Chondrocyte (in vitro differentiated cells): ENCODE data around the gene ARHGAP33. TPM values are rescaled to one million over a fixed set of nuclear protein-coding genes. Genes with fewer than 3 reads are reported as not detected.

Experiments used
- DNase-seq: peaks from one replicate; pipeline ENCODE4 v3.0.0; 2021; ENCODE audit warnings: mixed read lengths, low spot score
- H3K27ac Mint-ChIP-seq: one replicate; pipeline ENCODE4 v1.8.0; 2021; ENCODE audit warnings: mild to moderate bottlenecking, moderate library complexity, mixed read lengths; ENCODE audit not compliant: unreplicated experiment
- H3K27me3 Mint-ChIP-seq: 2 replicates; pipeline ENCODE4 v1.8.0; 2021; ENCODE audit warnings: low read depth, mixed read lengths
- H3K36me3 Mint-ChIP-seq: 2 replicates; pipeline ENCODE4 v1.8.0; 2021; ENCODE audit warnings: low read depth, mixed read lengths
- H3K4me1 Mint-ChIP-seq: 2 replicates; pipeline ENCODE4 v1.8.0; 2021; ENCODE audit warnings: low read depth, mild to moderate bottlenecking, mixed read lengths
- H3K4me3 Mint-ChIP-seq: one replicate; pipeline ENCODE4 v1.8.0; 2021; ENCODE audit warnings: mild to moderate bottlenecking, moderate library complexity, mixed read lengths; ENCODE audit not compliant: unreplicated experiment
- H3K9me3 Mint-ChIP-seq: 2 replicates; pipeline ENCODE4 v1.8.0; 2021; ENCODE audit warnings: low read depth, mixed read lengths
- CTCF ChIP-seq: fragments of 200-600 bp; sonication (generic); IDR thresholded peaks from 2 replicates; pipeline ENCODE4 v1.5.0; 2021; ENCODE audit warnings: antibody characterized with exemption, mild to moderate bottlenecking, moderate library complexity
- total RNA-seq: library from RNA; stranded (reverse); gene quantifications from 3 replicates; pipeline ENCODE4 v1.2.1, GENCODE V29; 2021

ARHGAP33 gene
- total RNA-seq, 1 donor from 2014 or later = 8.5 TPM

GRCh38 chr19:35787227-35787799 lies 11.9 kb downstream of the ARHGAP33 start:
- Mint-ChIP-seq H3K27ac (no peak overlapping the region), H3K9me3 (no peaks in the 10 kb centered on the region), H3K4me3 (no peak overlapping the region), H3K27me3 (no peaks in the 10 kb centered on the region), H3K36me3 (peaks cover 1% of the 10 kb centered on the region), H3K4me1 (no peaks in the 10 kb centered on the region)
- no peak for DNase-seq
- no peak for TF ChIP-seq CTCF

GRCh38 chr19:35788205-35788960 lies 13.0 kb downstream of the ARHGAP33 start:
- no peaks in the 10 kb centered on the region for H3K27me3 Mint-ChIP-seq
- H3K36me3 Mint-ChIP-seq = no peaks in the 10 kb centered on the region
- H3K9me3 Mint-ChIP-seq = no peaks in the 10 kb centered on the region
- H3K4me1 Mint-ChIP-seq = no peaks in the 10 kb centered on the region
- TF ChIP-seq CTCF = no peak
- no peak overlapping the region for H3K27ac Mint-ChIP-seq
- DNase-seq = no peak
- H3K4me3 Mint-ChIP-seq = no peak overlapping the region

GRCh38 chr19:35789195-35789977 lies 14.0 kb downstream of the ARHGAP33 start:
- H3K9me3 Mint-ChIP-seq = no peaks in the 10 kb centered on the region
- DNase-seq = no peak
- H3K4me3 Mint-ChIP-seq = no peak overlapping the region
- no peak overlapping the region for H3K27ac Mint-ChIP-seq
- H3K27me3 Mint-ChIP-seq = peaks cover 2% of the 10 kb centered on the region
- H3K4me1 Mint-ChIP-seq = no peaks in the 10 kb centered on the region
- TF ChIP-seq CTCF = no peak
- H3K36me3 Mint-ChIP-seq = no peaks in the 10 kb centered on the region

- Mint-ChIP-seq H3K4me1 (no peaks in the 10 kb centered on the region), H3K9me3 (no peaks in the 10 kb centered on the region), H3K4me3 (no peak overlapping the region), H3K27me3 (peaks cover 2% of the 10 kb centered on the region), H3K36me3 (no peaks in the 10 kb centered on the region), H3K27ac (no peak overlapping the region)
- no peak for TF ChIP-seq CTCF
- DNase-seq = no peak
These were observed 14.9 kb downstream of the ARHGAP33 start for GRCh38 chr19:35789978-35790944.
